ENCODE data around the gene GRHL1. TPM values are rescaled to one million over a fixed set of nuclear protein-coding genes. Genes with fewer than 3 reads are reported as not detected.

GRHL1 gene
- polyA plus RNA-seq, 1 donor (not counting 4 experiments of a cell fraction or from before 2014, with no cell fraction given) = 7.8 TPM

DNA sequence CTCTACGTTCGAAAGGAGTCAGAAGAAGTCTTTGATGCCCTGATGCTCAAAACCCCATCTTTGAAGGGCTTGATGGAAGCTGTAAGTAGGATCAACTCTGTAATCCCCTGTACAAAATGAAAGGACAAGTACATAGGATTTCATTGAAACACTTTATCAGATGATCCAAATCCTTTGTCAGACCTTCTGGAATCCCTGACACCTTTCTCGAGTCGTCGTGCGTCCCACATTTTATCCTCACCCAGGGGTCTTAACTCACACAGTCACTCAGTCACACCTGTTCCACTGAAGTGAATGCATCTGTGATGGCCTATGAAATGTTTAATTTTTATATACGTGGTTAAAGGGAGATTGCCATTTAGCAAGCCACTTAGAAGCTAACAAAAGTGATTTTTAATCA, 44.8 kb downstream of the GRHL1 start:
- H3K4me1 ChIP-seq (ENCODE audit: control insufficient read depth, extremely low read depth, insufficient read depth, low read length) = no peaks in the 10 kb centered on the region
- no peaks in the 10 kb centered on the region for H3K9me3 ChIP-seq (ENCODE audit: control insufficient read depth, low read depth, low read length)
- no peaks in the 10 kb centered on the region for H3K27me3 ChIP-seq (ENCODE audit: control insufficient read depth, extremely low read depth, insufficient read depth, low read length)
- no peaks in the 10 kb centered on the region for H4K20me1 ChIP-seq (ENCODE audit: control insufficient read depth, extremely low read depth, insufficient read depth, low read length)
- no peak overlapping the region for H3K4me3 ChIP-seq (ENCODE audit: control insufficient read depth in 2 of 3, extremely low read depth in 1 of 3, insufficient read depth in 2 of 3, low read depth in 1 of 3, low read length in 3 of 3)
- no peaks in the 10 kb centered on the region for H3K79me2 ChIP-seq (ENCODE audit: control insufficient read depth, insufficient read depth, low read length)
- dilution Hi-C loops (cut with MboI; ENCODE audit: extremely low pct_ligation_motif_present, low sequenced_read_pairs) = no loop called here
- no peak overlapping the region for H3K4me2 ChIP-seq (ENCODE audit: control insufficient read depth, extremely low read depth, insufficient read depth, low read depth, low read length)
- no peaks in the 10 kb centered on the region for H3K9me1 ChIP-seq (ENCODE audit: control insufficient read depth, extremely low read depth, insufficient read depth, low read length)
- TF ChIP-seq EZH2 (IDR thresholded peaks at IDR 0.05; ENCODE audit: low read length) = no peak
- TF ChIP-seq, protein P1, sequence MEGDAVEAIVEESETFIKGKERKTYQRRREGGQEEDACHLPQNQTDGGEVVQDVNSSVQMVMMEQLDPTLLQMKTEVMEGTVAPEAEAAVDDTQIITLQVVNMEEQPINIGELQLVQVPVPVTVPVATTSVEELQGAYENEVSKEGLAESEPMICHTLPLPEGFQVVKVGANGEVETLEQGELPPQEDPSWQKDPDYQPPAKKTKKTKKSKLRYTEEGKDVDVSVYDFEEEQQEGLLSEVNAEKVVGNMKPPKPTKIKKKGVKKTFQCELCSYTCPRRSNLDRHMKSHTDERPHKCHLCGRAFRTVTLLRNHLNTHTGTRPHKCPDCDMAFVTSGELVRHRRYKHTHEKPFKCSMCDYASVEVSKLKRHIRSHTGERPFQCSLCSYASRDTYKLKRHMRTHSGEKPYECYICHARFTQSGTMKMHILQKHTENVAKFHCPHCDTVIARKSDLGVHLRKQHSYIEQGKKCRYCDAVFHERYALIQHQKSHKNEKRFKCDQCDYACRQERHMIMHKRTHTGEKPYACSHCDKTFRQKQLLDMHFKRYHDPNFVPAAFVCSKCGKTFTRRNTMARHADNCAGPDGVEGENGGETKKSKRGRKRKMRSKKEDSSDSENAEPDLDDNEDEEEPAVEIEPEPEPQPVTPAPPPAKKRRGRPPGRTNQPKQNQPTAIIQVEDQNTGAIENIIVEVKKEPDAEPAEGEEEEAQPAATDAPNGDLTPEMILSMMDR (optimal IDR thresholded peaks at IDR 0.05 in 1 of 3, IDR thresholded peaks at IDR 0.05 in 1 of 3, conservative IDR thresholded peaks at IDR 0.05 in 1 of 3; ENCODE audit: extremely low read depth in 1 of 3, insufficient read depth in 2 of 3, low read length in 3 of 3) = no peak
- FAIRE-seq = no peak
- H3K36me3 ChIP-seq (ENCODE audit: control insufficient read depth in 2 of 2, extremely low read depth in 1 of 2, insufficient read depth in 2 of 2, low read length in 2 of 2) = peaks cover 0 to 2% of the 10 kb centered on the region in 2 experiments
- H2AFZ ChIP-seq (ENCODE audit: control insufficient read depth, low read length) = no peak overlapping the region
- H3K27ac ChIP-seq (ENCODE audit: control insufficient read depth, insufficient read depth, low read length) = no peak overlapping the region
- no peak overlapping the region for H3K9ac ChIP-seq (ENCODE audit: control insufficient read depth, extremely low read depth, insufficient read depth, low read length)
- DNase-seq (ENCODE audit: low read depth, low spot score) = no peak

DNA sequence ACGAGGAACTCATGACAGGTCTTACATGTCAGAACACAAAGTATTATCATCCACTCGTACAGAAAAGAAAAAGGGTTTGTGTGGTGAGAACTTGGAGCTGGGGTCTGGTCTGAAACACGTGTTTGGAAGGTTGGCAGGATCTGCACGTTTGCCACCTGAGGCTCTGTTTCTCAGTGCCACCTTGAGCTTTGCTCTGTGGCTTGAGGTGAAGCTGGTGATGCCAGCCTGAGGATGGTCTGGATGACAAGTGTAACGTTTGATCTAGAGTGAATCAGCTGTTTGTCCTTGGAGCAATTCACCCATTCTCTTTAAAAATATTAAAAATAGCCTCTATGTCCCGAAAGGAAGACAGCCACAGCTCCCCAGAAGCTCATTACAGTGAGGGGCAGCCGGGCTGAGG, 46.4 kb downstream of the GRHL1 start:
- dilution Hi-C loops (cut with MboI; ENCODE audit: extremely low pct_ligation_motif_present, low sequenced_read_pairs) = no loop called here
- no peak for FAIRE-seq
- DNase-seq (ENCODE audit: low read depth, low spot score) = no peak

More for the DNA sequence above, 46.4 kb downstream of the GRHL1 start:
- H3K27ac ChIP-seq (ENCODE audit: control insufficient read depth, insufficient read depth, low read length) = no peak overlapping the region
- peaks cover 0 to 2% of the 10 kb centered on the region in 2 experiments for H3K36me3 ChIP-seq (ENCODE audit: control insufficient read depth in 2 of 2, extremely low read depth in 1 of 2, insufficient read depth in 2 of 2, low read length in 2 of 2)
- no peaks in the 10 kb centered on the region for H3K9me3 ChIP-seq (ENCODE audit: control insufficient read depth, low read depth, low read length)
- no peak overlapping the region for H3K4me3 ChIP-seq (ENCODE audit: control insufficient read depth in 2 of 3, extremely low read depth in 1 of 3, insufficient read depth in 2 of 3, low read depth in 1 of 3, low read length in 3 of 3)
- H4K20me1 ChIP-seq (ENCODE audit: control insufficient read depth, extremely low read depth, insufficient read depth, low read length) = no peaks in the 10 kb centered on the region
- no peaks in the 10 kb centered on the region for H3K79me2 ChIP-seq (ENCODE audit: control insufficient read depth, insufficient read depth, low read length)
- no peak overlapping the region for H3K4me2 ChIP-seq (ENCODE audit: control insufficient read depth, extremely low read depth, insufficient read depth, low read depth, low read length)
- TF ChIP-seq EZH2 (IDR thresholded peaks at IDR 0.05; ENCODE audit: low read length) = no peak
- H3K9ac ChIP-seq (ENCODE audit: control insufficient read depth, extremely low read depth, insufficient read depth, low read length) = no peak overlapping the region
- H2AFZ ChIP-seq (ENCODE audit: control insufficient read depth, low read length) = no peak overlapping the region
- no peaks in the 10 kb centered on the region for H3K4me1 ChIP-seq (ENCODE audit: control insufficient read depth, extremely low read depth, insufficient read depth, low read length)
- no peaks in the 10 kb centered on the region for H3K27me3 ChIP-seq (ENCODE audit: control insufficient read depth, extremely low read depth, insufficient read depth, low read length)
- H3K9me1 ChIP-seq (ENCODE audit: control insufficient read depth, extremely low read depth, insufficient read depth, low read length) = no peaks in the 10 kb centered on the region
